DND-41 (cell line): Measurements from ENCODE around the gene RAET1E.
"Not testable (repeated sequence)": the region's sequence is repeated elsewhere in the genome, so short reads cannot be mapped to it uniquely, and the experiment has no call there.

Experiments
- EZH2 ChIP-seq: IDR thresholded peaks from 3 replicates; pipeline ENCODE4 v1.6.1; 2012; ENCODE audit warnings: borderline replicate concordance, low read depth, mild to moderate bottlenecking, moderate library complexity, low read length, inconsistent platforms; ENCODE audit not compliant: severe bottlenecking
- TF ChIP-seq, protein P1 (sequence below): IDR thresholded peaks from 2 replicates; pipeline ENCODE4 v1.5.1; 2012; ENCODE audit warnings: borderline replicate concordance, low read length, moderate library complexity, mild to moderate bottlenecking; ENCODE audit not compliant: poor library complexity, severe bottlenecking; ENCODE audit errors: extremely low read depth

DNA sequence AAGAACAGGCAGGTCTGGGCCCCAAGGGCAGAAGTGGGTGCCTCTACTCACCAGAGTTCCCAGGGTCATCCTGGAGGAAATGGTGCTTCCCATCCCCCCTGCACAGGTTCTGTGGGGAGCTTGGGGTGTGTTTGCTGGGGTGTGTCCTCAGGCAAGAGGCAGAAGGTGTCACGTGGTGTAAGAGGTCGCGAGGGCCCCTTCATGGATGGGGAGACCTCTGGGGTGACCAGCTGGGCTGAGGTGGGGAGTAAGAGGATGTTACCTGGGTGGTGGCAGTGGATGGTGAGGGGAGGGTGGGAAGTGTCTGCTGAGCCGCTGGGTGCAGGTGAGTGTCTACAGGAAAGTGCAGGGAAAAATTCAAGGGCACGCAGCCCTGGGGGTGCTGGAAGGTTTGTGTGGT lies 24.2 kb upstream of the RAET1E start:
- TF ChIP-seq, protein P1, sequence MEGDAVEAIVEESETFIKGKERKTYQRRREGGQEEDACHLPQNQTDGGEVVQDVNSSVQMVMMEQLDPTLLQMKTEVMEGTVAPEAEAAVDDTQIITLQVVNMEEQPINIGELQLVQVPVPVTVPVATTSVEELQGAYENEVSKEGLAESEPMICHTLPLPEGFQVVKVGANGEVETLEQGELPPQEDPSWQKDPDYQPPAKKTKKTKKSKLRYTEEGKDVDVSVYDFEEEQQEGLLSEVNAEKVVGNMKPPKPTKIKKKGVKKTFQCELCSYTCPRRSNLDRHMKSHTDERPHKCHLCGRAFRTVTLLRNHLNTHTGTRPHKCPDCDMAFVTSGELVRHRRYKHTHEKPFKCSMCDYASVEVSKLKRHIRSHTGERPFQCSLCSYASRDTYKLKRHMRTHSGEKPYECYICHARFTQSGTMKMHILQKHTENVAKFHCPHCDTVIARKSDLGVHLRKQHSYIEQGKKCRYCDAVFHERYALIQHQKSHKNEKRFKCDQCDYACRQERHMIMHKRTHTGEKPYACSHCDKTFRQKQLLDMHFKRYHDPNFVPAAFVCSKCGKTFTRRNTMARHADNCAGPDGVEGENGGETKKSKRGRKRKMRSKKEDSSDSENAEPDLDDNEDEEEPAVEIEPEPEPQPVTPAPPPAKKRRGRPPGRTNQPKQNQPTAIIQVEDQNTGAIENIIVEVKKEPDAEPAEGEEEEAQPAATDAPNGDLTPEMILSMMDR: not testable (repeated sequence)
- not testable (repeated sequence) for TF ChIP-seq EZH2
